ENCODE results near the gene SGMS2.
"Not testable (repeated sequence)": the region's sequence is repeated elsewhere in the genome, so short reads cannot be mapped to it uniquely, and the experiment has no call there.

Gene SGMS2

GRCh38 chr4:107866726-107867125 is 42.0 kb downstream of the SGMS2 start:
- no peak for DNase-seq (ENCODE audit: low spot score)

GRCh38 chr4:107870236-107870635 is 45.5 kb downstream of the SGMS2 start:
- DNase-seq (ENCODE audit: low spot score), result no peak

- no peak for DNase-seq (ENCODE audit: low spot score)
These were observed 46.4 kb downstream of the SGMS2 start for GRCh38 chr4:107870916-107871786.

GRCh38 chr4:107874024-107874423 is 49.3 kb downstream of the SGMS2 start:
- DNase-seq (ENCODE audit: low spot score), result no peak

- DNase-seq (ENCODE audit: low spot score), result no peak
These were observed 51.4 kb downstream of the SGMS2 start for GRCh38 chr4:107876099-107876498.

GRCh38 chr4:107877361-107877760 is 52.6 kb downstream of the SGMS2 start:
- no peak for DNase-seq (ENCODE audit: low spot score)

GRCh38 chr4:107885865-107886264 is 61.1 kb downstream of the SGMS2 start:
- DNase-seq (ENCODE audit: low spot score), result no peak

- no peak for DNase-seq (ENCODE audit: low spot score)
These were observed 63.5 kb downstream of the SGMS2 start for GRCh38 chr4:107888237-107888636.

- DNase-seq (ENCODE audit: low spot score), result no peak
These were observed 66.0 kb downstream of the SGMS2 start for GRCh38 chr4:107890779-107891178.

GRCh38 chr4:107891299-107891698 is 66.6 kb downstream of the SGMS2 start:
- no peak for DNase-seq (ENCODE audit: low spot score)

- DNase-seq (ENCODE audit: low spot score), result no peak
These were observed 68.7 kb downstream of the SGMS2 start for GRCh38 chr4:107893171-107894137.

GRCh38 chr4:107894138-107894603 is 69.4 kb downstream of the SGMS2 start:
- no peak for DNase-seq (ENCODE audit: low spot score)

- no peak for DNase-seq (ENCODE audit: low spot score)
These were observed 71.5 kb downstream of the SGMS2 start for GRCh38 chr4:107896158-107896645.

GRCh38 chr4:107896646-107897045 is 71.9 kb downstream of the SGMS2 start:
- DNase-seq (ENCODE audit: low spot score), result no peak

- DNase-seq (ENCODE audit: low spot score), result no peak
These were observed 73.1 kb downstream of the SGMS2 start for GRCh38 chr4:107897823-107898222.

- DNase-seq (ENCODE audit: low spot score), result no peak
These were observed 75.3 kb downstream of the SGMS2 start for GRCh38 chr4:107900067-107900466.

GRCh38 chr4:107900508-107900907 is 75.8 kb downstream of the SGMS2 start:
- no peak for DNase-seq (ENCODE audit: low spot score)

- no peak for DNase-seq (ENCODE audit: low spot score)
These were observed 76.6 kb downstream of the SGMS2 start for GRCh38 chr4:107901213-107901934.

GRCh38 chr4:107902715-107903114 is 78.0 kb downstream of the SGMS2 start:
- DNase-seq (ENCODE audit: low spot score), result no peak

GRCh38 chr4:107905082-107905481 is 80.3 kb downstream of the SGMS2 start:
- DNase-seq (ENCODE audit: low spot score), result not testable (repeated sequence)

- no peak for DNase-seq (ENCODE audit: low spot score)
These were observed 81.8 kb downstream of the SGMS2 start for GRCh38 chr4:107906458-107907100.

Measured in CD4-positive, alpha-beta T cell treated with Interleukin-2 at 100 ng/mL for 4 hours (primary cell).